ENCODE data around the gene MDC1. TPM values are rescaled to one million over a fixed set of nuclear protein-coding genes. Genes with fewer than 3 reads are reported as not detected.

The MDC1 gene
- total RNA-seq, 1 experiment from 2014 or later = 77.6 TPM

DNA sequence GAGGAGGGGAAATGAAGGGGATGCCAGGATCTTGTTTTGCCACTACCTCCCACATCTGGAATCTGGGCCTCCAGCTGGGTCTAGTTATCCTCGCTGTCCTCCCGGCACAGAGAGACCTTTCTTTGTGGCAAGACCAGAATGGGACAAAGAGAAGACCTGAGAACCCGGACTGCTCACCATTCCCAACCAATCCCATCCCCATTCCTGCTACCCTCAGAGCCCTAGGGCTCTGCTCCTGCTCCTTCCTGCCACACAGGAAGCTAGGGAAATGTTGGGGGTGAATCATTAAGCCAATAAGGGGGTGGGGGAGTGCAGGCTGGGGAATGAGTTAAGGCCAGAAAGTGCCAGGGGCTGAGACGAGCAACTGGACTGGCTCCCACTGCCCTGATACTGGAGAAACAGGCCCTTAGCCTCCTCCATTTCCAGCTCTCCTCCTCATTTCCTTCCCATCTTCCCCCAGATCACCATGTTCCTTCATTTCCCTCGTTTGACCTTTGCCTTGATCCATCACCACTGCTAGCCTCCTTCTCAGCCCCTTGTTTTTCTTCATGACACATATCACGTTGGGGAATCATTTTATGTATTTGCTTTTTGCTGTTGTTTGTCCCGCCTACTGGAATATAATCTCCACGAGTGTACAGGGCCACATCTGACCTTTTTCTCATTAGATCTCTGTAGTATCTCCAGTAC lies 31.9 kb upstream of the MDC1 start:
- WGBS (ENCODE audit: extremely low coverage, insufficient read length, low lambda C conversion rate) = no CpG with 5 or more reads among the region's 8 CpGs
- Histone ChIP-seq H2BK120ac (ENCODE audit: low read depth, low read length, poor library complexity, severe bottlenecking) (no peak overlapping the region), H3K18ac (ENCODE audit: insufficient read length, low read depth, low read length) (no peak overlapping the region), H2BK12ac (ENCODE audit: insufficient read length, low read depth, low read length) (no peak overlapping the region), H3K9ac (ENCODE audit: extremely low read depth, insufficient read length, low read length) (no peak overlapping the region), H3K23me2 (ENCODE audit: insufficient read length, low read depth, low read length, poor library complexity, severe bottlenecking) (no peaks in the 10 kb centered on the region), H2BK15ac (ENCODE audit: low read depth, low read length) (no peak overlapping the region), H4K20me1 (ENCODE audit: control insufficient read depth, insufficient read depth, insufficient read length) (no peaks in the 10 kb centered on the region), H2AK5ac (ENCODE audit: insufficient read length, low read length) (no peak overlapping the region), H2BK5ac (ENCODE audit: insufficient read length, low read length) (no peak overlapping the region), H3K79me2 (ENCODE audit: insufficient read depth, low read length) (peaks cover 1% of the 10 kb centered on the region; the same call in 1 of the 2 replicates), H3K9me3 (ENCODE audit: control insufficient read depth, low read depth, low read length) (no peaks in the 10 kb centered on the region), H3K23ac (ENCODE audit: insufficient read length, low read depth, low read length) (no peak overlapping the region), H3K14ac (ENCODE audit: insufficient read depth, low read length) (no peak overlapping the region), H3K27ac (ENCODE audit: insufficient read length, low read depth, low read length) (no peak overlapping the region), H3K4ac (ENCODE audit: low read depth, low read length) (no peak overlapping the region), H2AFZ (ENCODE audit: low read length) (no peak overlapping the region), H4K8ac (replicated peaks; ENCODE audit: insufficient read length, low read depth, low read length) (no peak overlapping the region), H2BK20ac (ENCODE audit: low read depth, low read length, poor library complexity, severe bottlenecking) (no peak overlapping the region), H4K91ac (ENCODE audit: insufficient read length, low read depth, low read length) (no peak overlapping the region), H3K27me3 (ENCODE audit: insufficient read depth, low read length) (no peaks in the 10 kb centered on the region; the same call in 1 of the 2 replicates), H3K4me2 (ENCODE audit: insufficient read depth, insufficient read length, low read length) (no peak overlapping the region), H3K56ac (ENCODE audit: insufficient read length, low read depth, low read length) (no peak overlapping the region), H3T11ph (ENCODE audit: low read length) (no peak overlapping the region), H4K5ac (ENCODE audit: insufficient read length, low read depth, low read length) (no peak overlapping the region), H3K79me1 (ENCODE audit: insufficient read depth, low read depth, low read length, poor library complexity, severe bottlenecking) (no peaks in the 10 kb centered on the region), H3K4me1 (ENCODE audit: insufficient read depth, low read length) (peaks cover 2% of the 10 kb centered on the region; the same call in 1 of the 2 replicates)
- Mint-ChIP-seq H3K9me3 (no peaks in the 10 kb centered on the region), H3K27me3 (ENCODE audit: low read depth) (peaks cover 3% of the 10 kb centered on the region; the same call in 1 of the 2 replicates), H3K27ac (no peak overlapping the region), H3K4me1 (peaks cover 19 to 30% of the 10 kb centered on the region in 2 experiments), H3K36me3 (ENCODE audit: insufficient read depth in 1 of 3, low read depth in 3 of 3) (no peaks in the 10 kb centered on the region), H3K4me3 (no peak overlapping the region)
- no peak for DNase-seq
- TF ChIP-seq, protein P1, sequence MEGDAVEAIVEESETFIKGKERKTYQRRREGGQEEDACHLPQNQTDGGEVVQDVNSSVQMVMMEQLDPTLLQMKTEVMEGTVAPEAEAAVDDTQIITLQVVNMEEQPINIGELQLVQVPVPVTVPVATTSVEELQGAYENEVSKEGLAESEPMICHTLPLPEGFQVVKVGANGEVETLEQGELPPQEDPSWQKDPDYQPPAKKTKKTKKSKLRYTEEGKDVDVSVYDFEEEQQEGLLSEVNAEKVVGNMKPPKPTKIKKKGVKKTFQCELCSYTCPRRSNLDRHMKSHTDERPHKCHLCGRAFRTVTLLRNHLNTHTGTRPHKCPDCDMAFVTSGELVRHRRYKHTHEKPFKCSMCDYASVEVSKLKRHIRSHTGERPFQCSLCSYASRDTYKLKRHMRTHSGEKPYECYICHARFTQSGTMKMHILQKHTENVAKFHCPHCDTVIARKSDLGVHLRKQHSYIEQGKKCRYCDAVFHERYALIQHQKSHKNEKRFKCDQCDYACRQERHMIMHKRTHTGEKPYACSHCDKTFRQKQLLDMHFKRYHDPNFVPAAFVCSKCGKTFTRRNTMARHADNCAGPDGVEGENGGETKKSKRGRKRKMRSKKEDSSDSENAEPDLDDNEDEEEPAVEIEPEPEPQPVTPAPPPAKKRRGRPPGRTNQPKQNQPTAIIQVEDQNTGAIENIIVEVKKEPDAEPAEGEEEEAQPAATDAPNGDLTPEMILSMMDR (conservative IDR thresholded peaks at IDR 0.05) = no peak

All from H9 (cell line).